ENCODE data around the gene TMEM63A. TPM values are rescaled to one million over a fixed set of nuclear protein-coding genes. Genes with fewer than 3 reads are reported as not detected.
A peak's percentile ranks its signal among the peaks of the same experiment; 100 is the strongest.
"Not testable (repeated sequence)": the region's sequence is repeated elsewhere in the genome, so short reads cannot be mapped to it uniquely, and the experiment has no call there.

The TMEM63A gene
- total and polyA plus RNA-seq, 2 donors (not counting 1 experiment from before 2014, with no cell fraction given) = 14.5 to 24.1 TPM

DNA sequence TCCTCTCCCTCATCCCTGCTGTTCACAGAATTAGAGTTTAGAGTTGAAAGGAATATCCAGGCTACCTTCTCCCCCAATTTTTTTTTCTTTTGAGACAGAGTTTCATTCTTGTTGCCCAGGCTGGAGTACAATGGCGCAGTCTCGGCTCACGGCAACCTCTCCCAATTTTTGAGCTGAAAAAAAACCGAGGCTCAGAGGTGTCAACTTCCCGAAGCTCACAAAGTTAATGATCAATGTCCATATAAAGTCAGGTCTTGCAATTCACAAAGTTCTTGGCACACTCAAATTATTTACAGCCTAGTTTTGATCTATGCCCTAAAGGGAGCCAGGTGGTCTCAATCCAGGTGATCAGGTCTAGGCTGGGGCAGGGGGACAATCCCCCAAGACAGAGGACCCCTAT, 7.6 kb upstream of the TMEM63A start:
- Histone ChIP-seq H3K79me2 (ENCODE audit: control insufficient read depth, insufficient read depth, low read length) (no peaks in the 10 kb centered on the region), H3K4me1 (ENCODE audit: control insufficient read depth, extremely low read depth, insufficient read depth, low read length) (peaks cover 3% of the 10 kb centered on the region), H3K4me2 (ENCODE audit: extremely low read depth, insufficient read depth, low read length) (no peak overlapping the region), H3K36me3 (ENCODE audit: control insufficient read depth, insufficient read depth, low read length) (no peaks in the 10 kb centered on the region), H3K27me3 (ENCODE audit: control insufficient read depth, insufficient read depth, low read length) (no peaks in the 10 kb centered on the region), H4K20me1 (ENCODE audit: control insufficient read depth, extremely low read depth, insufficient read depth, low read length) (no peaks in the 10 kb centered on the region), H3K4me3 (replicated peaks in 1 of 4; ENCODE audit: control extremely low read depth in 1 of 4, insufficient read depth in 1 of 4, low read depth in 3 of 4, low read length in 4 of 4) (no peak overlapping the region), H2AFZ (ENCODE audit: low read length) (no peak overlapping the region), H3K9ac (ENCODE audit: insufficient read depth, low read length) (no peak overlapping the region), H3K27ac (ENCODE audit: insufficient read depth, low read length) (no peak overlapping the region), H3K9me3 (ENCODE audit: control insufficient read depth, insufficient read depth, low read depth, low read length) (no peaks in the 10 kb centered on the region)
- DNase-seq (ENCODE audit: low read depth in 2 of 2) = no peak
- TF ChIP-seq EZH2 (IDR thresholded peaks at IDR 0.05; ENCODE audit: low read length, missing control alignments) = no peak
- TF ChIP-seq, protein P1, sequence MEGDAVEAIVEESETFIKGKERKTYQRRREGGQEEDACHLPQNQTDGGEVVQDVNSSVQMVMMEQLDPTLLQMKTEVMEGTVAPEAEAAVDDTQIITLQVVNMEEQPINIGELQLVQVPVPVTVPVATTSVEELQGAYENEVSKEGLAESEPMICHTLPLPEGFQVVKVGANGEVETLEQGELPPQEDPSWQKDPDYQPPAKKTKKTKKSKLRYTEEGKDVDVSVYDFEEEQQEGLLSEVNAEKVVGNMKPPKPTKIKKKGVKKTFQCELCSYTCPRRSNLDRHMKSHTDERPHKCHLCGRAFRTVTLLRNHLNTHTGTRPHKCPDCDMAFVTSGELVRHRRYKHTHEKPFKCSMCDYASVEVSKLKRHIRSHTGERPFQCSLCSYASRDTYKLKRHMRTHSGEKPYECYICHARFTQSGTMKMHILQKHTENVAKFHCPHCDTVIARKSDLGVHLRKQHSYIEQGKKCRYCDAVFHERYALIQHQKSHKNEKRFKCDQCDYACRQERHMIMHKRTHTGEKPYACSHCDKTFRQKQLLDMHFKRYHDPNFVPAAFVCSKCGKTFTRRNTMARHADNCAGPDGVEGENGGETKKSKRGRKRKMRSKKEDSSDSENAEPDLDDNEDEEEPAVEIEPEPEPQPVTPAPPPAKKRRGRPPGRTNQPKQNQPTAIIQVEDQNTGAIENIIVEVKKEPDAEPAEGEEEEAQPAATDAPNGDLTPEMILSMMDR (conservative IDR thresholded peaks at IDR 0.05 in 1 of 2, IDR thresholded peaks at IDR 0.05 in 1 of 2; ENCODE audit: low read depth in 1 of 2, low read length in 2 of 2) = no peak

DNA sequence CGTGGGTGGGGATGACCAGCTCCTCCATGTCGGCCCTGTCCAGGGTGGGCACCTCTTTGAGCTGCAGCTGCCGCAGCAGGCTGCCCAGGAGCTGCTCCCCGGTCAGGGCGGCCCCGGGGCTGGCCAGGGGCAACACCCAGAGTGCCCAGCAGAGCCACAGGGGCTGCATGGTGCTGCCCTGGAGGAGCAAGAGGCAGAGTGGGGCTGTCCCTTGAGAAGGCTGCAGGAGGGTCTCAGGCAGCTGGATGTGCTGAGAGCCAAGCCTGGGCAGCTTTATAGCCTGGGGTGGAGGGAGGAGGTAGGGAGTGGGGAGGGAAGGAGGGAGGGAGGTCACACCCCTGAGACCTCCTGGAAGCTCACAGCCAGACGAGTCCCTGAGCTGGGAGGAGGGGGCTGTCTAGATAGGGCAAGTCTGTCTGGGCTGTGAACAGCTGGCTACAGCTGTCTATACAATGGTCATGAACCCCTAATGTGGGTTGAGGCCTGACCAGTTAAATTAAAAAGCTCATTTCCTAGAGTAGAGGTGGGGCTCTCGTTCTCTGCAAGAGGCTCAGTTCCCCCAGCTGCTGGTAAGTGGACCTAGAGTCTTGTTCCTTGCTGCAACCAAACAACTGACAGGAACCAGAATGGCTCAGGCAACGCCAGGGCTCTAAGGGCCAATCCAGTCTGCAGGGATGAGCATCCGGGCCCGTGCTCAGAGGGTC, 6.9 kb upstream of the TMEM63A start, which contains the start of gene LEFTY1:
Gene LEFTY1 (minus strand): TSS at position 249 of the 704 bp plus-strand sequence. CDS start 80 bp downstream, at position 169.
- Histone ChIP-seq H3K4me1 (ENCODE audit: control insufficient read depth, extremely low read depth, insufficient read depth, low read length) (peaks cover 3% of the 10 kb centered on the region), H3K4me3 (replicated peaks in 1 of 4; ENCODE audit: control extremely low read depth in 1 of 4, insufficient read depth in 1 of 4, low read depth in 3 of 4, low read length in 4 of 4) (no peak within 1 kb of the TSS), H3K27me3 (ENCODE audit: control insufficient read depth, insufficient read depth, low read length) (no peaks in the 10 kb centered on the region), H2AFZ (ENCODE audit: low read length) (no peak within 1 kb of the TSS), H3K9ac (ENCODE audit: insufficient read depth, low read length) (no peak within 1 kb of the TSS), H4K20me1 (ENCODE audit: control insufficient read depth, extremely low read depth, insufficient read depth, low read length) (no peaks in the 10 kb centered on the region), H3K79me2 (ENCODE audit: control insufficient read depth, insufficient read depth, low read length) (no peaks in the 10 kb centered on the region), H3K9me3 (ENCODE audit: control insufficient read depth, insufficient read depth, low read depth, low read length) (no peaks in the 10 kb centered on the region), H3K36me3 (ENCODE audit: control insufficient read depth, insufficient read depth, low read length) (no peaks in the 10 kb centered on the region), H3K27ac (ENCODE audit: insufficient read depth, low read length) (no peak within 1 kb of the TSS), H3K4me2 (ENCODE audit: extremely low read depth, insufficient read depth, low read length) (no peak within 1 kb of the TSS)
- TF ChIP-seq EZH2 (IDR thresholded peaks at IDR 0.05; ENCODE audit: low read length, missing control alignments) = no peak
- TF ChIP-seq, protein P1 (conservative IDR thresholded peaks at IDR 0.05 in 1 of 2, IDR thresholded peaks at IDR 0.05 in 1 of 2; ENCODE audit: low read depth in 1 of 2, low read length in 2 of 2) = no peak
- peak in 1 of 2 donors; percentile 52 for DNase-seq (ENCODE audit: low read depth in 2 of 2)

DNA sequence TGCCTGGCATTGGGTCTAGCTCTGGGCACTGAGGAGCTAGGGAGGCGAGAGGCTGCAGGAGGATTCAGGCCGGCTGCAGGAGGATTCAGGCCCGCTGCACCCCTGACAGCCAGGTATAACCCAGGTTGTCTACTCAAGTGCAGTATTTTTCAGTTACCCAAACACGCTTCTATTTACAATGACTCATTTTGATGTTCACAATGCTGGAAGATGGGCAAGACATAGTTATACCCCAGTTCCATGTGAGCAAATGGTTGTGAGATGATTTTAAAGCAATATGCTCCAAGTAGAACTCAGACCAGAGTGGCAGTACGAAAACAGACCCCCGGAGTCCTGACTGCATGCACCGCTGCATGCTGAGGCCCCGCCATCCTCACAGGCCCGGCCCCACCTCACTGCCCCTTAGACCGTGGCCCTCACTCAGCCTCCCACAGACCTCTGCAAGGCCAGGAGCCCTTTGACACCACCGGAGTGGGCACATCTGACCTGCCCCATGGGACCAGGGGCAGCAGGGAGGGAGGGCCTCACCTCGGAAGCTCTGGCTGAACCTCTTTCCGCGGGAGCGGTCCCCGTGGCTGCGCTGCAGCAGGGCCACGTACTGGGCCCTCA, 6.2 kb upstream of the TMEM63A start:
- no peak overlapping the region for H2AFZ ChIP-seq (ENCODE audit: low read length)
- no peaks in the 10 kb centered on the region for H3K9me3 ChIP-seq (ENCODE audit: control insufficient read depth, insufficient read depth, low read depth, low read length)
- TF ChIP-seq, protein P1 (conservative IDR thresholded peaks at IDR 0.05 in 1 of 2, IDR thresholded peaks at IDR 0.05 in 1 of 2; ENCODE audit: low read depth in 1 of 2, low read length in 2 of 2) = no peak
- no peak for TF ChIP-seq EZH2 (IDR thresholded peaks at IDR 0.05; ENCODE audit: low read length, missing control alignments)
- H3K27me3 ChIP-seq (ENCODE audit: control insufficient read depth, insufficient read depth, low read length) = no peaks in the 10 kb centered on the region
- no peak for DNase-seq (ENCODE audit: low read depth in 2 of 2)
- H3K4me3 ChIP-seq (replicated peaks in 1 of 4; ENCODE audit: control extremely low read depth in 1 of 4, insufficient read depth in 1 of 4, low read depth in 3 of 4, low read length in 4 of 4) = no peak overlapping the region
- no peaks in the 10 kb centered on the region for H3K36me3 ChIP-seq (ENCODE audit: control insufficient read depth, insufficient read depth, low read length)
- no peak overlapping the region for H3K27ac ChIP-seq (ENCODE audit: insufficient read depth, low read length)
- H3K4me1 ChIP-seq (ENCODE audit: control insufficient read depth, extremely low read depth, insufficient read depth, low read length) = peaks cover 3% of the 10 kb centered on the region
- no peak overlapping the region for H3K4me2 ChIP-seq (ENCODE audit: extremely low read depth, insufficient read depth, low read length)
- H4K20me1 ChIP-seq (ENCODE audit: control insufficient read depth, extremely low read depth, insufficient read depth, low read length) = no peaks in the 10 kb centered on the region
- no peaks in the 10 kb centered on the region for H3K79me2 ChIP-seq (ENCODE audit: control insufficient read depth, insufficient read depth, low read length)
- H3K9ac ChIP-seq (ENCODE audit: insufficient read depth, low read length) = no peak overlapping the region

DNA sequence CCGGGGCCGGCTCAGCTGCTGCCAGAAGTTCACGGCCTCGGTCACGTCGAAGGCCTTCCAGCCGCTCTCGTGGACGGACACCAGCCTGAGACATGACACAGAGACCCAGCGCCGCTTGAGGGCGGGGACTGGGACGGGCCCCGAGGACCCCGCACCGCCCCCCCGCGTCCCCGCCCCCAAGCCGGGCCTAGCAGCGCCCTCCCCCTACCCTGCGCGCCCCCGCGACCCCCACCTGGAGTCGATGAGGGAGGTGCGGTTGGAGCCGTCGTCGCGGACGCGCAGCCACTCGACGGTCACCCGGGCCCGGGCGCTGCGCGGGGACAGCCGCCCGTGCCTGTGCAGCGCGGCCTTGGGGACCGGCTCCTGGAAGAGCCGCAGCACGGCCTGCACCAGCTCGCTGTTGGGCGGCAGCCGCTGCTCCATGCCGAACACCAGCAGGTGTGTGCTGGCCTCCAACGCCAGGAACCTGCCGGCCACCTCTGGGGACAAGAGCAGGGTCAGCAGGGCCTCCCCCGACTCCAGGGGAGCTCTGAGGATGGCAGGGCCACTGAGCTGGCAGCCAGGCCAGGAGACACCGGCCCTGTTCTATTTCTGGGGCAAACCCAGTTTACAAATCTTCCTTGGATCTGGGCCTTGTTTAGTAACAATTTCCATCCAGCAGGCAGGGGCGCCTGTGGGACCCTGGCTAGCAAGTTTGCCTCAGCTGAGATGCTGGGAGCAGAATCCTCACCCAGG, 5.5 kb upstream of the TMEM63A start:
- H2AFZ ChIP-seq (ENCODE audit: low read length); H3K79me2 ChIP-seq (ENCODE audit: control insufficient read depth, insufficient read depth, low read length); H3K9ac ChIP-seq (ENCODE audit: insufficient read depth, low read length); H3K36me3 ChIP-seq (ENCODE audit: control insufficient read depth, insufficient read depth, low read length); H3K9me3 ChIP-seq (ENCODE audit: control insufficient read depth, insufficient read depth, low read depth, low read length); H3K27me3 ChIP-seq (ENCODE audit: control insufficient read depth, insufficient read depth, low read length); DNase-seq (ENCODE audit: low read depth in 2 of 2); H3K27ac ChIP-seq (ENCODE audit: insufficient read depth, low read length); H3K4me2 ChIP-seq (ENCODE audit: extremely low read depth, insufficient read depth, low read length); H3K4me3 ChIP-seq (replicated peaks in 1 of 4; ENCODE audit: control extremely low read depth in 1 of 4, insufficient read depth in 1 of 4, low read depth in 3 of 4, low read length in 4 of 4); H3K4me1 ChIP-seq (ENCODE audit: control insufficient read depth, extremely low read depth, insufficient read depth, low read length); H4K20me1 ChIP-seq (ENCODE audit: control insufficient read depth, extremely low read depth, insufficient read depth, low read length): not testable (repeated sequence)

Data from fibroblast of lung (primary cell).